ENCODE measurements around the gene MICAL2.

MICAL2 gene

DNA sequence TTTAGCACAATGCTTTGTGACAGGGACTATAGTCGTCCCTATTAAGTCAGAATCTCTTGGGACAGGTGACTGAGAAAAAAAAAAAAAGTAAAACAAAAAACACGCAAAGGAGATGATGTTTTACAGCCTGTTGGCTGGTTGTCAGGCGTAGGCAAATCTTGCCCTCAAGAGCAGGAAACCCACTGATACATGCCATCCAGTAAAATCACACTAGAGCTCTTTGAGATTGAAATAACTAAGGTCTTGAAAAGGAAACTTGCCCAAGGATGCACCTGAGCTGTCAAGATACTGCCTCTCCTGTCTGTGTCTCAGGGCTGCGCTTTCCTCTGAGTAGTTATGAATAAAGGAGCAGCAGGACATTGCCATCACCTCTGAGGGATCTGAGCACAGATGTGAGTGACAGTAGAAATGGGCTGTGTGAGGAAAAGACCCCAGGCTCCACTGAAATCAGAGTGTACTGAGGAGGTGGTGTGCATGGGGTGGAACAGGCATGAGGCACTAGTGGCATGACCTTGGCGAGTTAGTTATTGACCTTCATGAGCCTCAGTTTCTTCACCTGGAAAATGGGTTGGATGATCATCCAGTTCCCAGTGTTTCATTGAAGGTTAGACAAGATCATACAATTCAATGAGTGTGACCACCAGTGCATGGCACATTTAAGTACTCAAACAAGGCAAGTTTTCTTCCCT, 23.3 kb downstream of the MICAL2 start:
- DNase-seq, result peak in 1 of 3 donors; percentile 35
- Histone ChIP-seq H3K4me1 (ENCODE audit: control extremely low read depth in 1 of 4, control insufficient read depth in 4 of 4, insufficient read depth in 4 of 4, low read length in 3 of 4) (peaks cover 0 to 24% (median 11%) of the 10 kb centered on the region in 4 experiments), H3K4me3 (ENCODE audit: control insufficient read depth in 1 of 7, extremely low read depth in 1 of 7, insufficient read depth in 4 of 7, low read depth in 2 of 7, low read length in 6 of 7) (peak overlapping the region in 2 of 7 experiments; percentile 30 to 39), H3K27ac (ENCODE audit: insufficient read depth in 1 of 2, low read depth in 1 of 2, low read length in 2 of 2, poor library complexity in 1 of 2, severe bottlenecking in 2 of 2) (no peak overlapping the region), H3K27me3 (replicated peaks in 2 of 5; ENCODE audit: control insufficient read depth in 4 of 5, insufficient read depth in 5 of 5, low read length in 4 of 5) (no peaks in the 10 kb centered on the region), H3K9me3 (ENCODE audit: control extremely low read depth in 1 of 5, control insufficient read depth in 4 of 5, insufficient read depth in 2 of 5, low read depth in 1 of 5, low read length in 4 of 5) (no peaks in the 10 kb centered on the region), H3K36me3 (ENCODE audit: control insufficient read depth in 4 of 4, insufficient read depth in 4 of 4, low read length in 3 of 4) (no peaks in the 10 kb centered on the region)
- 67% methylated on average over 4 of the region's 5 CpGs for WGBS (ENCODE audit: insufficient coverage)
- ChIA-PET CTCF (interaction anchor here (0.6 to 2.8 kb wide), 8 partner anchors 11 to 103 kb away, joined by 3 to 17 read pairs (median 4); partner anchors contain the start of gene MICAL2), POLR2A (interaction anchor here (1.0 to 1.1 kb wide), 3 partner anchors 10 to 44 kb away, joined by 3 to 4 read pairs (median 3); no protein-coding TSS in a partner anchor)

DNA sequence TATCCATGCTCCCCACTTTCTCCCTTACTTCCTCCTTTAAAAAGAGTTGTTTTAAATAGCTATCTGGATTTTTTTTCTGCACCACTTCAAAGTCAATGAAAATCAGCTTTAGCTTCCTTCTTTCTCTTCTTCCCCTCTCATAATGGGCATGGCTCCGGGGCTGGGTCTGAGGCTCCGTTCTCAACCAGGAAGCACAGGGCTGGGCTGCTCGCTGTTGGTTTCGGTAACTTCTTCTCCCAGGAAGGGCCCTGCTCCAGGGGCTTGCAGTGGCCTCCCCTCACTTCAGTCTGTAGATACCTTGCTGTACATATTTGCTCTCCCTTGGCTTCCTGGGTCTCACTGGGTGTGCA, 23.8 kb downstream of the MICAL2 start:
- 0% methylated on average over 4 of the region's 4 CpGs for WGBS (ENCODE audit: insufficient coverage)
- peak in 2 of 3 donors; percentile 66 to 68 for DNase-seq
- ChIA-PET POLR2A (interaction anchor here (0.6 to 1.1 kb wide), 3 partner anchors 9 to 47 kb away, joined by 3 to 4 read pairs (median 3); no protein-coding TSS in a partner anchor), CTCF (interaction anchor here (0.6 to 2.8 kb wide), 11 partner anchors 10 to 102 kb away, joined by 3 to 17 read pairs (median 4); partner anchors contain the start of gene MICAL2)
- Histone ChIP-seq H3K4me3 (ENCODE audit: control insufficient read depth in 1 of 7, extremely low read depth in 1 of 7, insufficient read depth in 4 of 7, low read depth in 2 of 7, low read length in 6 of 7) (peak overlapping the region in 3 of 7 experiments; percentile 30 to 39 (median 39)), H3K36me3 (ENCODE audit: control insufficient read depth in 4 of 4, insufficient read depth in 4 of 4, low read length in 3 of 4) (no peaks in the 10 kb centered on the region), H3K9me3 (ENCODE audit: control extremely low read depth in 1 of 5, control insufficient read depth in 4 of 5, insufficient read depth in 2 of 5, low read depth in 1 of 5, low read length in 4 of 5) (no peaks in the 10 kb centered on the region), H3K4me1 (ENCODE audit: control extremely low read depth in 1 of 4, control insufficient read depth in 4 of 4, insufficient read depth in 4 of 4, low read length in 3 of 4) (peaks cover 0 to 24% (median 11%) of the 10 kb centered on the region in 4 experiments), H3K27ac (ENCODE audit: insufficient read depth in 1 of 2, low read depth in 1 of 2, low read length in 2 of 2, poor library complexity in 1 of 2, severe bottlenecking in 2 of 2) (no peak overlapping the region), H3K27me3 (replicated peaks in 2 of 5; ENCODE audit: control insufficient read depth in 4 of 5, insufficient read depth in 5 of 5, low read length in 4 of 5) (no peaks in the 10 kb centered on the region)

DNA sequence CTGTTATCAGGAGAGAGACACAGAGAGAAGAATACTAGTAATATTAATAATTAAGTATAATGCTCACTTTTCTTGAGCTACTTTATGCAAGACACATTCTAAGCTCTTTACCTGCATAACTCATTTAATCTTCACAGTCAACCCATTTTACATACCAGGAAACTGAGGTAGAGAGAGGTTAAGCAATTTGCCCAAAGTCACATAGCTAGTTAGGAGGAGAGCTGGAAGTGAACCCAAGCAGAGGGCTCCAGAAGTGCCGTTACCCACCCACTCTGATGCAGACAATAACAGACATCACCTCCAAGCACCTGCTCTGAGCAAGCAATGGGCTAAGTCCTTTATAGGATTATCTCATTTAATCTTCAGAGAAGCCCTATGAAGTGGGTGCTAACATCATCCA, 24.8 kb downstream of the MICAL2 start:
- POLR2A ChIA-PET, result interaction anchor here (1.0 kb wide), 1 partner anchor 8 kb away, joined by 4 read pairs; no protein-coding TSS in a partner anchor
- DNase-seq, result no peak
- Histone ChIP-seq H3K27ac (ENCODE audit: insufficient read depth in 1 of 2, low read depth in 1 of 2, low read length in 2 of 2, poor library complexity in 1 of 2, severe bottlenecking in 2 of 2) (no peak overlapping the region), H3K36me3 (ENCODE audit: control insufficient read depth in 4 of 4, insufficient read depth in 4 of 4, low read length in 3 of 4) (no peaks in the 10 kb centered on the region), H3K27me3 (replicated peaks in 2 of 5; ENCODE audit: control insufficient read depth in 4 of 5, insufficient read depth in 5 of 5, low read length in 4 of 5) (no peaks in the 10 kb centered on the region), H3K4me3 (ENCODE audit: control insufficient read depth in 1 of 7, extremely low read depth in 1 of 7, insufficient read depth in 4 of 7, low read depth in 2 of 7, low read length in 6 of 7) (no peak overlapping the region), H3K9me3 (ENCODE audit: control extremely low read depth in 1 of 5, control insufficient read depth in 4 of 5, insufficient read depth in 2 of 5, low read depth in 1 of 5, low read length in 4 of 5) (no peaks in the 10 kb centered on the region), H3K4me1 (ENCODE audit: control extremely low read depth in 1 of 4, control insufficient read depth in 4 of 4, insufficient read depth in 4 of 4, low read length in 3 of 4) (peaks cover 0 to 20% (median 11%) of the 10 kb centered on the region in 4 experiments)
- CTCF ChIA-PET, result interaction anchor here (0.9 to 2.8 kb wide), 8 partner anchors 10 to 101 kb away, joined by 3 to 17 read pairs (median 4); partner anchors contain the start of gene MICAL2
- WGBS (ENCODE audit: insufficient coverage), result 100% methylated on average over 1 of the region's 1 CpG

DNA sequence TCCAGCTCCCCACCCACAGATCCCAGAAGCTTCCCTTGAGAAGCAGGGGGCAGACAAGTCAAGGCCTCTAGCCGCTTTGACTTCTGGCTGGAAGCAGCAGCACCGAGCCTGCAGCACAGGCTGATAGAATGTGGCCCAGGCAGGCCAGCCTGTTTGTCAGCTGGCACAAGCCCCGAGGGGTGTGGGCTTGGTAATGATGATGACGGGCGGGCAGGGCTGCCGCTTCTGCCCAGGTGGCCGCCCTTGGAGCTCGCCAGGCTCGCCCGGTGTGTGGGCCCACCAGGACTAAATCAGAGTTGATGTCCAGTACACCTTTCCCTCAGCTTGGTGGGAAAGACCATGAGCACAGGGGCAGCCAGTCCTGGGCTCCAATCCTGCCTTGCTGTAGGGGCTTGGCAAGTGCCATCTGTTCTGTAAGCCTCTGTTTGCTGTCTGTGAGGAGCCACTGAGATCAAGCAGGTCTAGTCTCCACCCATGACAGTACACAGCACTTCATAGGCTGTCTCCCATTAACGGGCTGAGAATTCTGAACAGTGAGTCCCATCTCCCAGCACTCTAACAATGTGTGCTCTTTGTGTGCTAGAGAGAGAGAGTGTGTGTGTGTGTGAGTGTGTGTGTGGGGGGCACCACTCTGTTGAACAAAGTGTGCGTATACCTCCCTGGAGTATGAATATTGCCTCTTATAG, 26.8 kb downstream of the MICAL2 start:
- POLR2A ChIA-PET, result no interaction called here
- H3K4me1 ChIP-seq (ENCODE audit: control extremely low read depth in 1 of 4, control insufficient read depth in 4 of 4, insufficient read depth in 4 of 4, low read length in 3 of 4), result peaks cover 0 to 32% (median 14%) of the 10 kb centered on the region in 4 experiments
- H3K36me3 ChIP-seq (ENCODE audit: control insufficient read depth in 4 of 4, insufficient read depth in 4 of 4, low read length in 3 of 4), result no peaks in the 10 kb centered on the region

DNA sequence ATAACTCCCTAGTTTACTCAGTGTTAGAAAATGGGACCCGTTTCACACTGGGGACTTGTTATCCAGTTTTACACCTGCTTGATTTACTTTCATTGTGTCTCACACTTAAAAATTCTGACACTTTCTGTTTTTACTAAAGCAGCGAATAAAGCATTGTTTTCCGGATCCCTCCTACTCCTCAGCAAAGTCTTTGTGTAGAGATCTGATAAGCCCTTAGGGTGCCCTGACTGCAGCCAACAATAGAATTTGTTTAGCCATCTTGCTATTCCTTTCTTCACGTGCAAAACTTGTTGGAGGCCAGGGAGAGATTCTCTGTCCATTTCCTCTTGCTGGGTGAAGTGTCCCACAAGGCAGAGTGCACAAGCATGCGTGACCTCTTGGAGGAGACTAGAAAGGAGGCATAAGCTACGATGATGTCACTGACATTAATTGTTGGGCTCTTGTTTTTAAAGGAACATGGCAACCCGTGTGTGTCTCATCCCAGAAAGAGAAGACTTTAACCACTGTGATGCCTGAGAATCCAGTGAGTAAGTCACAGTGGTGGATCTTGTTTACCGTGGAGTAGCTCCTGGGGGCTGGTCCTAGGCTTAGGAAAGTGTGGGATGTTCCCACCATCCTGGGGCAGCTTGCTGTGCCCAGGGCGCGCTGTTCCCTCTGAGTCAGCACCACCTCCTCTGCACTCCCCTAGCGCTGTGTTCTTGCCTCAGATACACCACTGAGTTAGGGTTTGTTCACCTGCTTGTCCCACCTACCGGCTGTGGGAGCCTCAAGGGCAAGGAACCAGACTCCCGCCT, 27.7 kb downstream of the MICAL2 start:
- DNase-seq, result no peak
- POLR2A ChIA-PET, result no interaction called here
- Histone ChIP-seq H3K27ac (ENCODE audit: insufficient read depth in 1 of 2, low read depth in 1 of 2, low read length in 2 of 2, poor library complexity in 1 of 2, severe bottlenecking in 2 of 2) (no peak overlapping the region), H3K27me3 (replicated peaks in 2 of 5; ENCODE audit: control insufficient read depth in 4 of 5, insufficient read depth in 5 of 5, low read length in 4 of 5) (no peaks in the 10 kb centered on the region), H3K36me3 (ENCODE audit: control insufficient read depth in 4 of 4, insufficient read depth in 4 of 4, low read length in 3 of 4) (no peaks in the 10 kb centered on the region), H3K4me3 (ENCODE audit: control insufficient read depth in 1 of 7, extremely low read depth in 1 of 7, insufficient read depth in 4 of 7, low read depth in 2 of 7, low read length in 6 of 7) (no peak overlapping the region), H3K9me3 (ENCODE audit: control extremely low read depth in 1 of 5, control insufficient read depth in 4 of 5, insufficient read depth in 2 of 5, low read depth in 1 of 5, low read length in 4 of 5) (no peaks in the 10 kb centered on the region), H3K4me1 (ENCODE audit: control extremely low read depth in 1 of 4, control insufficient read depth in 4 of 4, insufficient read depth in 4 of 4, low read length in 3 of 4) (peaks cover 3 to 36% (median 14%) of the 10 kb centered on the region in 4 experiments)
- WGBS (ENCODE audit: insufficient coverage), result 93% methylated on average over 12 of the region's 13 CpGs
- CTCF ChIA-PET, result interaction anchor here (0.9 kb wide), 1 partner anchor 9 kb away, joined by 3 read pairs; no protein-coding TSS in a partner anchor

More for the DNA sequence above, 26.8 kb downstream of the MICAL2 start:
- no peak for DNase-seq
- WGBS (ENCODE audit: insufficient coverage), result 99% methylated on average over 10 of the region's 12 CpGs
- Histone ChIP-seq H3K9me3 (ENCODE audit: control extremely low read depth in 1 of 5, control insufficient read depth in 4 of 5, insufficient read depth in 2 of 5, low read depth in 1 of 5, low read length in 4 of 5) (no peaks in the 10 kb centered on the region), H3K27ac (ENCODE audit: insufficient read depth in 1 of 2, low read depth in 1 of 2, low read length in 2 of 2, poor library complexity in 1 of 2, severe bottlenecking in 2 of 2) (no peak overlapping the region), H3K27me3 (replicated peaks in 2 of 5; ENCODE audit: control insufficient read depth in 4 of 5, insufficient read depth in 5 of 5, low read length in 4 of 5) (no peaks in the 10 kb centered on the region), H3K4me3 (ENCODE audit: control insufficient read depth in 1 of 7, extremely low read depth in 1 of 7, insufficient read depth in 4 of 7, low read depth in 2 of 7, low read length in 6 of 7) (no peak overlapping the region)
- CTCF ChIA-PET, result interaction anchor here (1.2 to 1.7 kb wide), 2 partner anchors 11 to 61 kb away, joined by 5 read pairs; no protein-coding TSS in a partner anchor

DNA sequence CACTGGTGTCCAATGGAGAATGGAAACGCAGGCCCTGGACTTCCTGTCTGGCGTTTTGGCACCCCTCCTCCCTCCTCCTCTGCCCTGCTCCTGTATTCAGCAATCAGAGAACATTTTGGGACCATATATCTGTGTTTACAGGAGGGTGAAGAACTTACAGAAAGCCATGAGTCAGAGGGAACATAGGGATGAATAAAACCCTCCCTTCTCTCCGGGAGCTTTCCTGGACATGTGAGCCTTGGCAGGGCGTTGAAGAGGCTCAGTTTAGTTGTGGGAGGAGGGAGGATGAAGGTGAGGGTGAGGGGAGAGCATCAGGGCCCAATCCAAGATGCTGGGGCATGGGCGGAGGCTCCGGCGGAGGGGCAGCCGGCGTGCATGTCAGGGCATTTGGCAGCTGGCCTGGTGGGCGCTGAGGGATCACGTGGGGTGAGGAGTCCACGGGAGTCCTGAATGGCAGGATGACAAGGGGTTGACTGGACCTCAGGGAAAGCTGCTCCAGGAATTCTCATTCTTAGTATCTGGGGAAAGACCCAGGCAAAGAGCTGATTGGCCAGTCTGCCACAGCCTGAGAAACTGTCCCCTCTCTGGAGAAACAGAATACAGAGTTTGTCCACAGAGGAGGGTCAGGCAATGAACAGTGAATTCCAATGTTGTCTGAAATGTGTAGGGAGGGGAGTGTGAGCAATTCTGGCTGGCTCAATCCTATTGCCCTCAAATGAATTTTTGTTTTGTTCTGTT, 28.9 kb downstream of the MICAL2 start:
- POLR2A ChIA-PET, result no interaction called here

More for the DNA sequence above, 28.9 kb downstream of the MICAL2 start:
- H3K4me1 ChIP-seq (ENCODE audit: control extremely low read depth in 1 of 4, control insufficient read depth in 4 of 4, insufficient read depth in 4 of 4, low read length in 3 of 4), result peaks cover 3 to 31% (median 7%) of the 10 kb centered on the region in 4 experiments
- no peaks in the 10 kb centered on the region for H3K9me3 ChIP-seq (ENCODE audit: control extremely low read depth in 1 of 5, control insufficient read depth in 4 of 5, insufficient read depth in 2 of 5, low read depth in 1 of 5, low read length in 4 of 5)
- DNase-seq, result no peak
- WGBS (ENCODE audit: insufficient coverage), result 93% methylated on average over 10 of the region's 12 CpGs
- CTCF ChIA-PET, result no interaction called here
- no peak overlapping the region for H3K27ac ChIP-seq (ENCODE audit: insufficient read depth in 1 of 2, low read depth in 1 of 2, low read length in 2 of 2, poor library complexity in 1 of 2, severe bottlenecking in 2 of 2)
- H3K27me3 ChIP-seq (replicated peaks in 2 of 5; ENCODE audit: control insufficient read depth in 4 of 5, insufficient read depth in 5 of 5, low read length in 4 of 5), result no peaks in the 10 kb centered on the region
- no peak overlapping the region for H3K4me3 ChIP-seq (ENCODE audit: control insufficient read depth in 1 of 7, extremely low read depth in 1 of 7, insufficient read depth in 4 of 7, low read depth in 2 of 7, low read length in 6 of 7)
- no peaks in the 10 kb centered on the region for H3K36me3 ChIP-seq (ENCODE audit: control insufficient read depth in 4 of 4, insufficient read depth in 4 of 4, low read length in 3 of 4)

All from common myeloid progenitor, CD34-positive (primary cell).